Stimulated activated CD4-positive, alpha-beta T cell treated with anti-CD3 and anti-CD28 coated beads, Interleukin-1b, Interleukin-23, amount 100 ng/mL, for 4 hours (primary cell): Measurements from ENCODE around the gene DOCK9.

ENCODE experiments used
- DNase-seq, 2 donors: peaks; one replicate each; pipeline ENCODE4 v3.0.0-alpha.2; 2020; ENCODE audit warnings: low read depth in 2 of 2

Gene DOCK9

GRCh38 chr13:98851276-98851675 lies 126.6 kb downstream of the DOCK9 start:
- no peak for DNase-seq

DNA sequence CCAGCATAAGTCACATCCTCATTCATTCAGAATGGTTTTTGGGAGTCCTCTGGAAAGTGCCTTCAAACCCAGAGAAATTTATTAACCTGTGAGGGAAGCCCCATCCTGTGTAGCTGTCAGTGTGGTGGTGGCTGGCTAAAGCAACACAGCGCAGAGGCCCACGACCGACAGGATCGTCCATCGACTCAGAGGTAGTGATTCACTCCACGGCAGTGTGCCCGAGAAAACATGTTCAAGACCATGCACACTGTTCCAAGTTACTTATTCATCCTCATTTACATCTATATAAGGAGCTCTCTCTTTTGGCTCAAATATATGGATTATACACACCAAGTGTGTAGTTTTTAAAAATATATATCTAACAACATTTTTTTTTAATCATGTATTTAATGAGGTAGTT lies 129.1 kb downstream of the DOCK9 start:
- DNase-seq, result no peak

DNA sequence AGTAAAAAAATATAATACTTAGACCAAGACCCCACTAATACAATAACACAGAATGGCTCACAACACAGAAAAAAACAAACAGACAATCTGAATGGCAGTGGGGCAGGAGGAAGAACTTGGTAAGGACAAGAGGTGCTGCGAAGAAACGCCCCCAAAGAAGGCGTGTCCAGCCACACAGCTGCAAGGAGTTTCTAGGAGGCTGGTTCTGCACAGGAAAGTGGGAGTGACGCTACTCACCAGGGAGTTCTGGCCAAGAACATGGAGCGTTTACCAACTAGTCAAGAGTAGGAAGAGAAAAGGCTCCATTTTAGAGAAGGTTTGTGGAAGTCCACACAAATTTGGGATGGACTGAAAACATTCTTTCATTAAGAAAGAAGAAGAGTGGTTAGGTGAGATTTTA lies 130.1 kb downstream of the DOCK9 start:
- no peak for DNase-seq

- no peak for DNase-seq
Observed at GRCh38 chr13:98846986-98847385, 130.9 kb downstream of the DOCK9 start.

GRCh38 chr13:98846521-98846920 lies 131.3 kb downstream of the DOCK9 start:
- no peak for DNase-seq

- no peak for DNase-seq
Observed at GRCh38 chr13:98845742-98846141, 132.1 kb downstream of the DOCK9 start.

DNA sequence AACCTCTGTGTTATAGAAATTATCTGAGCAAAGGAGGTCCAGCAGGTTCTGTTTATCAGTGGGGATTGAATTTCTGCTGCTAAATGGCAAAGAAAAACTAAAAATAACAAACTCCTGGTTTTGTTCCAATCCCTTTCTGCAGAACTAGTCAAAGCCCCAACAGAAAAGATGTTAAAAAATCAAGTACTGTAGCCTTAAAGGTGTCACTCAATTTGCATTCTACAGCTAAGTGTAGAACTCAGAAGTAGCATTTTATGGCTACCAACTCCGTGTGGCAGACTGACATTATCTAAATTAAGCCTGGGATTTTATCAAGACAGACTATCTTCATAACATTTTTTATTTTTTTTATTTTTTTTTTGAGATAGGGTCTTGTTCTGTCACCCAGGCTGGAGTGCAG lies 133.8 kb downstream of the DOCK9 start:
- no peak for DNase-seq

GRCh38 chr13:98843482-98843877 lies 134.4 kb downstream of the DOCK9 start:
- no peak for DNase-seq

- peak; percentile 43 to 58 for DNase-seq
Observed at GRCh38 chr13:98842858-98843481, 134.9 kb downstream of the DOCK9 start.

- DNase-seq, result no peak
Observed at GRCh38 chr13:98842070-98842469, 135.8 kb downstream of the DOCK9 start.

- peak; percentile 18 to 21 for DNase-seq
Observed at GRCh38 chr13:98839856-98840769, 137.8 kb downstream of the DOCK9 start.

DNA sequence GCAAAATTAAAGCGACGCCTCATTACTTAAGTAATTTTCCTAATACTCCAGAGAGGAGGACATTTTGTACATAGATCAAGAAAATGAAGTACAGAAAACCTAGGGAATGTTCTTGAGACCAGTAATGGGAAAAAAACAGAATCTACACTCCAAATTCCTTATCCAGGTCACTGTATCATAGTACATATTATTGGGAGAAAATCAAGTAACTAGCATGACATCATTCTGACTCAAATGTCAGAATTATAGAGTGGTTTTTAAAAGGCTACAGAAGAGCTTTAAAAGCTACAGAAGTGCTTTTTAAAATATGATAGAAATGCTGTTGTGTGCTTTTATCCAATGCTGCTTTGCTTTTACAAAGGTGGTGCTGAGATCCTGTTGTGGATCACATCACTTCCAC lies 139.1 kb downstream of the DOCK9 start:
- no peak for DNase-seq

- no peak for DNase-seq
Observed at GRCh38 chr13:98837896-98838295, 140.0 kb downstream of the DOCK9 start.

- no peak for DNase-seq
Observed at GRCh38 chr13:98835156-98835555, 142.7 kb downstream of the DOCK9 start.

- DNase-seq, result no peak
Observed at GRCh38 chr13:98834254-98834960, 143.5 kb downstream of the DOCK9 start.

GRCh38 chr13:98831236-98831635 lies 146.6 kb downstream of the DOCK9 start:
- DNase-seq, result no peak

GRCh38 chr13:98829541-98829940 lies 148.3 kb downstream of the DOCK9 start:
- DNase-seq, result no peak

DNA sequence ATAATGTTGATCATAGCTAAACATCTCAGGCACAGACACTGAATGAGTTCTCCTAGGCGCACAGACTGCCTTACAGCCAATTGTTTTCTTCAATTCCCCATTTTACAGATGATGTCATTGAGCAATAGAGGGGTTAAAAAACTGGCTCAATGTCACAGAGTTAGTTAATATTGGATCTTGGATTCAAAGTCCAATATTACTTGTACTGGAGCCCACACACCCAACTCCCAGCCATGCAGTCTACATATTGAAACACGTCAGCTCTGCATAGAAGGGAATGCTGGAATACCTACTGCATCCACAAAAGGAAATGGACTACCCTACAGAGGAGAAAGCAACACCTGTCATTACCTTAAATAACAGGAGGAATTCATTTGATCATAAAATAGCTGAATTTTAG lies 149.2 kb downstream of the DOCK9 start:
- DNase-seq, result no peak

GRCh38 chr13:98827449-98827848 lies 150.4 kb downstream of the DOCK9 start:
- no peak for DNase-seq

- DNase-seq, result no peak
Observed at GRCh38 chr13:98826146-98826545, 151.7 kb downstream of the DOCK9 start.

GRCh38 chr13:98825659-98826058 lies 152.2 kb downstream of the DOCK9 start:
- no peak for DNase-seq

DNA sequence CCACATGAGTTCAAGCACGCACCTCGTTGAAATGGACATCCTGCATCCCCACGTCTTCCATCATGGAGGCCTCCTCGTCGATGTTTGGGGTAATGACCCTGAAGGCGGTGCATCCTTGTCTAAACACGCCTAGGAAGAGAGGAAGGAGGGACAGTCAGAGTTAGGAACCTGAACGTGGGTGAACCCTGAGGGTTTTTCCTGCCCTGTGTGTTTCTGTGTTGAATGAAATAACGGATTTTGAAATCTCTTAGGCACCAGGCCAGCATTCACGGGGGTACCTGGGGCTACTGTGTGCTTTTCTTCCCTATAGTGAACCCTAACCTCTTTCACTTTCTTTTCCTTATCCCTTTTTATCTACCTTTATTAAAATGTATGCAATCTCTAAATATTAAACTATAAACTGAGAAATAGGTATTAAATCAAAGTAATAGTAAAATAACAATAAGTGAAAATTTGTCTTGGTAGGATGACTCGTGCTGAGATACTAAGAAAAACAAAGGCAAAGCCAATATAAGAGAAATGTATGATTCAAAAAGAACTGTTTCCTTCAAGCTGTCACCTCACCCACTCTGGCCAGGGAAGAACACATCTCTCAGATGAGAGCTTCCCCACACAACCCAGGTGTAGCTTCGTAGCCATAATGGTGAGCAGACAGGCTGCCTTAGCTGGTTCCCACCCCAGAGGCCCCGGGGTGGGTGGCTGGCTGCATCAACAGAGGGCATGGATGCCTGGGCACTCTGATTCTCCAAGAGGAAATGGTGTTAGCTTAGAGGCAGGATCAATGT lies 153.3 kb downstream of the DOCK9 start:
- DNase-seq, result no peak
